SU-DHL-6 (cell line): Measurements from ENCODE around the gene TMEM190.

Source experiments
- H2AFZ ChIP-seq: fragments of 200-600 bp; sonication (generic); 2 replicates; pipeline ENCODE4 v1.6.1; 2014; ENCODE audit warnings: low read depth, mild to moderate bottlenecking, moderate library complexity, mixed read lengths, antibody characterized with exemption, low read length; ENCODE audit not compliant: severe bottlenecking
- H3F3A ChIP-seq: fragments of 200-600 bp; shearing (Covaris generic); 2 replicates; pipeline ENCODE4 v1.6.0; 2016; ENCODE audit warnings: antibody characterized with exemption, mild to moderate bottlenecking; ENCODE audit not compliant: insufficient read depth
- H3K27ac ChIP-seq: fragments of 200-600 bp; sonication (generic); 2 replicates; pipeline ENCODE4 v1.5.1; 2016; ENCODE audit warnings: low read depth, mild to moderate bottlenecking, low read length, moderate library complexity, mixed read lengths
- H3K27me3 ChIP-seq: fragments of 200-600 bp; sonication (generic), shearing (Covaris generic); 2 replicates; pipeline ENCODE4 v1.6.0; 2014; ENCODE audit warnings: mild to moderate bottlenecking, low read length
- H3K36me3 ChIP-seq: fragments of 200-600 bp; sonication (generic); 2 replicates; pipeline ENCODE4 v1.6.1; 2014; ENCODE audit warnings: mild to moderate bottlenecking, low read length, mixed read lengths
- H3K4me2 ChIP-seq: fragments of 300-600, 200-600 bp; shearing (Covaris generic), sonication (generic); 2 replicates; pipeline ENCODE4 v1.6.0; 2014; ENCODE audit warnings: low read length, low read depth, mild to moderate bottlenecking; ENCODE audit not compliant: poor library complexity, severe bottlenecking
- H3K4me3 ChIP-seq: fragments of 200-600 bp; sonication (generic); 2 replicates; pipeline ENCODE4 v1.5.1; 2014; ENCODE audit warnings: antibody characterized with exemption, low read length, mild to moderate bottlenecking, mixed read lengths; ENCODE audit not compliant: insufficient read depth, poor library complexity, severe bottlenecking
- H3K79me2 ChIP-seq: fragments of 200-600 bp; sonication (generic); 2 replicates; pipeline ENCODE4 v1.6.1; 2014; ENCODE audit warnings: mild to moderate bottlenecking, low read length, moderate library complexity; ENCODE audit not compliant: insufficient read depth
- H3K9ac ChIP-seq: fragments of 200-600 bp; sonication (generic); 2 replicates; pipeline ENCODE4 v1.7.0; 2014; ENCODE audit warnings: mild to moderate bottlenecking, low read length
- H3K9me2 ChIP-seq: fragments of 200-600 bp; sonication (generic); replicated peaks from 2 replicates; pipeline ENCODE4 v1.6.1; 2014; ENCODE audit warnings: low read length; ENCODE audit not compliant: insufficient read depth
- H3K9me3 ChIP-seq: fragments of 200-600 bp; sonication (generic); 2 replicates; pipeline ENCODE4 v1.6.1; 2014; ENCODE audit warnings: low read length, mixed read lengths; ENCODE audit not compliant: insufficient read depth
- H4K20me1 ChIP-seq: fragments of 200-600 bp; sonication (generic); 2 replicates; pipeline ENCODE4 v1.6.1; 2014; ENCODE audit warnings: low read depth, mild to moderate bottlenecking, antibody characterized with exemption, low read length, moderate library complexity, mixed read lengths
- CTCF ChIP-seq: fragments of 200-600 bp; sonication (generic); IDR thresholded peaks from one replicate; pipeline ENCODE4 v1.5.1; 2017; ENCODE audit warnings: antibody characterized with exemption, mild to moderate bottlenecking, low read length, moderate library complexity; ENCODE audit not compliant: insufficient read depth, poor library complexity, severe bottlenecking
- EZH2phosphoT487 ChIP-seq: fragments of 200-600 bp; sonication (generic), shearing (Covaris generic); conservative IDR thresholded peaks from 2 replicates; pipeline ENCODE4 v1.6.1; 2018; ENCODE audit warnings: mild to moderate bottlenecking, antibody characterized with exemption, low read length, moderate library complexity, mixed read lengths

Gene TMEM190

GRCh38 chr19:55350620-55351315 lies 25.9 kb upstream of the TMEM190 start:
- no peak overlapping the region for H3K4me2 ChIP-seq

GRCh38 chr19:55352040-55352439 lies 24.6 kb upstream of the TMEM190 start:
- TF ChIP-seq EZH2phosphoT487 (no peak), CTCF (no peak)
- H3K36me3 ChIP-seq: no peaks in the 10 kb centered on the region
- no peak overlapping the region for H2AFZ ChIP-seq
- H3K4me2 ChIP-seq: no peak overlapping the region
- no peaks in the 10 kb centered on the region for H3F3A ChIP-seq
- H3K27me3 ChIP-seq: no peaks in the 10 kb centered on the region
- H3K27ac ChIP-seq: no peak overlapping the region
- H3K9ac ChIP-seq: no peak overlapping the region
- H3K9me3 ChIP-seq: no peaks in the 10 kb centered on the region
- H3K4me3 ChIP-seq: no peak overlapping the region
- H4K20me1 ChIP-seq: no peaks in the 10 kb centered on the region
- H3K9me2 ChIP-seq: no peaks in the 10 kb centered on the region
- no peaks in the 10 kb centered on the region for H3K79me2 ChIP-seq

More at GRCh38 chr19:55350620-55351315, 25.9 kb upstream of the TMEM190 start:
- no peak overlapping the region for H2AFZ ChIP-seq
- no peaks in the 10 kb centered on the region for H4K20me1 ChIP-seq
- no peaks in the 10 kb centered on the region for H3K36me3 ChIP-seq
- H3K27ac ChIP-seq: no peak overlapping the region
- no peaks in the 10 kb centered on the region for H3K9me2 ChIP-seq
- no peaks in the 10 kb centered on the region for H3K9me3 ChIP-seq
- H3F3A ChIP-seq: no peaks in the 10 kb centered on the region
- H3K79me2 ChIP-seq: no peaks in the 10 kb centered on the region
- H3K4me3 ChIP-seq: no peak overlapping the region
- no peak for TF ChIP-seq EZH2phosphoT487
- TF ChIP-seq CTCF: no peak
- no peak overlapping the region for H3K9ac ChIP-seq
- H3K27me3 ChIP-seq: no peaks in the 10 kb centered on the region

GRCh38 chr19:55352549-55353145 lies 24.0 kb upstream of the TMEM190 start:
- Histone ChIP-seq H4K20me1 (no peaks in the 10 kb centered on the region), H3K4me2 (no peak overlapping the region), H3F3A (no peaks in the 10 kb centered on the region), H2AFZ (no peak overlapping the region), H3K27ac (no peak overlapping the region), H3K27me3 (no peaks in the 10 kb centered on the region), H3K9ac (no peak overlapping the region), H3K9me2 (no peaks in the 10 kb centered on the region), H3K9me3 (no peaks in the 10 kb centered on the region), H3K4me3 (no peak overlapping the region), H3K36me3 (no peaks in the 10 kb centered on the region), H3K79me2 (no peaks in the 10 kb centered on the region)
- TF ChIP-seq CTCF: no peak
- TF ChIP-seq EZH2phosphoT487: no peak
